Erythroblast (primary cell): Measurements from ENCODE around the gene PRTFDC1.

Experiments
- GATA1 ChIP-seq: IDR thresholded peaks from 2 replicates; pipeline ENCODE4 v1.6.1; 2011; ENCODE audit warnings: low read depth, mild to moderate bottlenecking, control low read depth, low read length, moderate library complexity
- POLR2A ChIP-seq: IDR thresholded peaks from 2 replicates; pipeline ENCODE4 v1.6.1; 2011; ENCODE audit warnings: mild to moderate bottlenecking, low read length

- TF ChIP-seq POLR2A = no peak
- TF ChIP-seq GATA1 = no peak
These were observed 6.4 kb upstream of the PRTFDC1 start for GRCh38 chr10:24958721-24959381.
